Stimulated activated CD4-positive, alpha-beta T cell treated with anti-CD3 and anti-CD28 coated beads, TNF-alpha, amount 100 ng/mL, for 24 hours (primary cell): ENCODE results near the gene NUDCD2.
"Not testable (repeated sequence)": the region's sequence is repeated elsewhere in the genome, so short reads cannot be mapped to it uniquely, and the experiment has no call there.

Experiments
- DNase-seq, 3 experiments: peaks; one replicate each; pipeline ENCODE4 v3.0.0-alpha.2; 2020; ENCODE audit warnings: low read depth in 3 of 3

Gene NUDCD2

GRCh38 chr5:163467682-163468081, 7.8 kb upstream of the NUDCD2 start:
- no peak for DNase-seq

GRCh38 chr5:163463063-163463435, 3.1 kb upstream of the NUDCD2 start:
- DNase-seq = no peak

- DNase-seq = no peak
Observed at GRCh38 chr5:163460562-163461171, 765 bp upstream of the NUDCD2 start, which contains the start of gene HMMR. Gene HMMR (plus strand): TSS chr5:163460632. CDS start chr5:163460693, 61 bp downstream.

- no peak for DNase-seq
Observed at GRCh38 chr5:163459462-163459818, 462 bp downstream of the NUDCD2 start.

- no peak for DNase-seq
Observed at GRCh38 chr5:163458778-163459385, 1.0 kb downstream of the NUDCD2 start.

GRCh38 chr5:163456840-163457239, 3.1 kb downstream of the NUDCD2 start:
- no peak for DNase-seq

GRCh38 chr5:163456029-163456589, 3.8 kb downstream of the NUDCD2 start:
- DNase-seq = no peak

- not testable (repeated sequence) for DNase-seq
Observed at GRCh38 chr5:163455406-163455805, 4.5 kb downstream of the NUDCD2 start.

GRCh38 chr5:163453705-163454104, 6.2 kb downstream of the NUDCD2 start:
- no peak for DNase-seq

- DNase-seq = no peak
Observed at GRCh38 chr5:163451489-163451888, 8.4 kb downstream of the NUDCD2 start.

GRCh38 chr5:163448491-163448890, 11.4 kb downstream of the NUDCD2 start:
- no peak for DNase-seq

GRCh38 chr5:163447875-163448274, 12.0 kb downstream of the NUDCD2 start:
- no peak for DNase-seq

- DNase-seq = no peak
Observed at GRCh38 chr5:163447191-163447590, 12.7 kb downstream of the NUDCD2 start.

GRCh38 chr5:163445345-163445744, 14.6 kb downstream of the NUDCD2 start:
- no peak for DNase-seq

- no peak for DNase-seq
Observed at GRCh38 chr5:163444526-163444925, 15.4 kb downstream of the NUDCD2 start.

GRCh38 chr5:163440954-163441353, 18.9 kb downstream of the NUDCD2 start:
- DNase-seq = no peak

- no peak for DNase-seq
Observed at GRCh38 chr5:163439092-163439425, 20.8 kb downstream of the NUDCD2 start.

- peak; percentile 76 to 87 (median 85) for DNase-seq
Observed at GRCh38 chr5:163437309-163438182, 22.4 kb downstream of the NUDCD2 start, which contains the start of gene CCNG1. Gene CCNG1 (plus strand): TSS chr5:163437595. CDS start chr5:163439257, 1,662 bp downstream.

- no peak for DNase-seq
Observed at GRCh38 chr5:163437011-163437308, 22.9 kb downstream of the NUDCD2 start.

GRCh38 chr5:163436515-163436914, 23.4 kb downstream of the NUDCD2 start:
- DNase-seq = no peak

GRCh38 chr5:163434401-163434866, 25.5 kb downstream of the NUDCD2 start:
- DNase-seq = peak in 1 of 3 experiments; percentile 11

GRCh38 chr5:163433271-163433670, 26.6 kb downstream of the NUDCD2 start:
- no peak for DNase-seq

- no peak for DNase-seq
Observed at GRCh38 chr5:163432544-163432943, 27.4 kb downstream of the NUDCD2 start.
